Ovary (tissue), 9 donors: Measurements from ENCODE around the gene OR2V1. TPM values are rescaled to one million over a fixed set of nuclear protein-coding genes. Genes with fewer than 3 reads are reported as not detected.

Experiments used
- DNase-seq, 5 donors: peaks; one replicate each; pipeline ENCODE4 v3.0.0-alpha.2; 2019 to 2020
- H3K27ac ChIP-seq, 2 donors: fragments of 200-600 bp; one replicate each; pipeline versions ENCODE4 v1.5.1 to v1.8.0; 2019 to 2022
- H3K27me3 ChIP-seq: fragments of 200-600 bp; one replicate; pipeline ENCODE4 v1.8.0; 2022
- H3K36me3 ChIP-seq: fragments of 200-600 bp; sonication (generic); one replicate; pipeline ENCODE4 v1.5.1; 2019
- H3K4me1 ChIP-seq: one replicate; pipeline ENCODE4 v1.8.1; 2013; ENCODE audit warnings: mild to moderate bottlenecking, moderate library complexity; ENCODE audit not compliant: insufficient read depth
- H3K4me3 ChIP-seq: fragments of 200-600 bp; sonication (generic); one replicate; pipeline ENCODE4 v1.5.1; 2017
- H3K9me3 ChIP-seq, 2 donors: fragments of 200-600 bp in 1 of 2; sonication (generic) in 1 of 2; one replicate each; pipeline versions ENCODE4 v1.5.1 to v1.8.1; 2013 to 2019; ENCODE audit warnings: mild to moderate bottlenecking in 1 of 2, moderate library complexity in 1 of 2
- CTCF ChIP-seq, 3 donors: fragments of 450-650 bp in 2 of 3; fragments of 200-600 bp in 1 of 3; IDR thresholded peaks; one replicate each; pipeline versions ENCODE4 v1.5.1 to v1.8.0; 2016 to 2022; ENCODE audit warnings: antibody characterized with exemption in 3 of 3, mild to moderate bottlenecking in 1 of 3
- EP300 ChIP-seq: sonication (generic); formaldehyde crosslinking; IDR thresholded peaks from one replicate; pipeline ENCODE4 v1.6.1; 2017; ENCODE audit warnings: antibody characterized with exemption
- POLR2A ChIP-seq: fragments of 450-650 bp; IDR thresholded peaks from one replicate; pipeline ENCODE4 v1.6.1; 2017; ENCODE audit warnings: antibody characterized with exemption, mild to moderate bottlenecking, moderate library complexity
- WGBS, 3 donors: extraction: QIAGEN DNeasy Blood & Tissue Kit in 1 of 3; methylation state at CpG; one replicate each; pipeline versions ENCODE4 v1.1.5 to v1.1.7; 2013 to 2017; 5-methylcytosine and 5-hydroxymethylcytosine counted together
- intact Hi-C, 4 donors: fragments of 100-400 bp; cut with DNase I; formaldehyde crosslinking; loops; one replicate each; pipeline versions ENCODE4 v1.11.0 to v1.15.1; 2022 to 2023
- polyA plus RNA-seq, 2 donors: library from polyadenylated mRNA; stranded (reverse); fragments of 200-250 nt in 1 of 2; fragments of 350-450 nt in 1 of 2; fragmentation: Illumina TruSeq in 1 of 2; extraction: RNeasy Lipid Tissue Mini Kit (QIAGEN cat#74804) in 1 of 2; gene quantifications; one replicate each; pipeline ENCODE4 v1.2.3, GENCODE V29; 2013 to 2014
- total RNA-seq, 7 donors: library from RNA; depleted of rRNA in 2 of 7; stranded (reverse); fragments of >200 nt in 2 of 7; fragmentation: NEBNext Ultra II Directional in 3 of 7; extraction: Animal tissue kit (Norgen Biotek cat#: 25700) in 3 of 7; gene quantifications; one replicate each; pipeline versions ENCODE4 v1.1.0 to v1.2.4, GENCODE V29; 2016 to 2023
- donor health status: DM: no; HTN: no; CAD: no; lungs with moderate emphysema.
- donor health status: DM: no; HTN: no; CAD: no.
- donor health status: Bipolar disorder and iron deficiency.
- donor health status: DM: yes; HTN: yes; CAD: no.
- donor health status: DM: no; HTN: no; CAD: no.
- donor health status: DM: yes; HTN: yes; CAD: no.

OR2V1 gene
- total and polyA plus RNA-seq, 9 donors = not detected

- 65 to 70% (median 67%) methylated on average over 18 of the region's 18 CpGs for WGBS, 3 donors
- Histone ChIP-seq H3K27ac (no peak overlapping the region), H3K4me1 (no peaks in the 10 kb centered on the region), H3K9me3 (no peaks in the 10 kb centered on the region), H3K36me3 (no peaks in the 10 kb centered on the region), H3K4me3 (no peak overlapping the region), H3K27me3 (no peaks in the 10 kb centered on the region)
- intact Hi-C loops = no loop called here
- TF ChIP-seq CTCF (IDR thresholded peaks at IDR 0.05) = no peak
- no peak for TF ChIP-seq EP300
- no peak for TF ChIP-seq POLR2A
- no peak for DNase-seq
Measured at GRCh38 chr5:181126841-181127240, 4.1 kb downstream of the OR2V1 start.

GRCh38 chr5:181124526-181124925 is 6.4 kb downstream of the OR2V1 start:
- intact Hi-C loops = no loop called here
- Histone ChIP-seq H3K27ac (no peak overlapping the region), H3K4me3 (no peak overlapping the region), H3K4me1 (no peaks in the 10 kb centered on the region), H3K9me3 (no peaks in the 10 kb centered on the region), H3K36me3 (no peaks in the 10 kb centered on the region), H3K27me3 (no peaks in the 10 kb centered on the region)
- WGBS, 3 donors = 71 to 80% (median 73%) methylated on average over 3 of the region's 3 CpGs
- no peak for DNase-seq
- TF ChIP-seq POLR2A (no peak), EP300 (no peak), CTCF (IDR thresholded peaks at IDR 0.05) (no peak)

- TF ChIP-seq CTCF (IDR thresholded peaks at IDR 0.05) = no peak
- TF ChIP-seq EP300 = no peak
- TF ChIP-seq POLR2A = no peak
- DNase-seq = no peak
- WGBS, 3 donors = 47 to 54% (median 48%) methylated on average over 28 of the region's 28 CpGs
- H3K4me3 ChIP-seq = no peak overlapping the region
- no peak overlapping the region for H3K27ac ChIP-seq
- no peaks in the 10 kb centered on the region for H3K4me1 ChIP-seq
- intact Hi-C loops = no loop called here
- no peaks in the 10 kb centered on the region for H3K9me3 ChIP-seq
- H3K36me3 ChIP-seq = no peaks in the 10 kb centered on the region
- H3K27me3 ChIP-seq = no peaks in the 10 kb centered on the region
Measured at GRCh38 chr5:181121675-181122561, 9.1 kb downstream of the OR2V1 start.

GRCh38 chr5:181120761-181121160 is 10.2 kb downstream of the OR2V1 start:
- intact Hi-C loops = no loop called here
- H3K27ac ChIP-seq = no peak overlapping the region
- H3K9me3 ChIP-seq = no peaks in the 10 kb centered on the region
- H3K4me1 ChIP-seq = no peaks in the 10 kb centered on the region
- no peak for DNase-seq
- H3K4me3 ChIP-seq = no peak overlapping the region
- H3K27me3 ChIP-seq = no peaks in the 10 kb centered on the region
- H3K36me3 ChIP-seq = no peaks in the 10 kb centered on the region
- TF ChIP-seq CTCF (IDR thresholded peaks at IDR 0.05) = no peak
- TF ChIP-seq POLR2A = no peak
- 74 to 77% (median 74%) methylated on average over 5 of the region's 5 CpGs for WGBS, 3 donors
